Type B pancreatic cell (in vitro differentiated cells): ENCODE measurements around the gene NUCB1. TPM values are rescaled to one million over a fixed set of nuclear protein-coding genes. Genes with fewer than 3 reads are reported as not detected.
"Not testable (repeated sequence)": the region's sequence is repeated elsewhere in the genome, so short reads cannot be mapped to it uniquely, and the experiment has no call there.

Source experiments
- DNase-seq: peaks from one replicate; pipeline ENCODE4 v3.0.0; 2021; ENCODE audit warnings: mixed read lengths; ENCODE audit not compliant: unreplicated experiment; ENCODE audit errors: extremely low spot score
- H3K27ac Mint-ChIP-seq: 2 replicates; pipeline ENCODE4 v1.8.0; 2021; ENCODE audit warnings: mild to moderate bottlenecking, mixed read lengths
- H3K27me3 Mint-ChIP-seq: 2 replicates; pipeline ENCODE4 v1.8.0; 2021; ENCODE audit warnings: mixed read lengths
- H3K36me3 Mint-ChIP-seq: 2 replicates; pipeline ENCODE4 v1.8.0; 2021; ENCODE audit warnings: mixed read lengths
- H3K4me1 Mint-ChIP-seq: one replicate; pipeline ENCODE4 v1.8.0; 2021; ENCODE audit warnings: mixed read lengths; ENCODE audit not compliant: unreplicated experiment
- H3K4me3 Mint-ChIP-seq: 2 replicates; pipeline ENCODE4 v1.8.0; 2021; ENCODE audit warnings: mild to moderate bottlenecking, mixed read lengths
- H3K9me3 Mint-ChIP-seq: 2 replicates; pipeline ENCODE4 v1.8.0; 2021; ENCODE audit warnings: mixed read lengths
- CTCF ChIP-seq: fragments of 200-600 bp; sonication (generic); conservative IDR thresholded peaks from 2 replicates; pipeline ENCODE4 v1.5.0; 2021; ENCODE audit warnings: antibody characterized with exemption, mild to moderate bottlenecking
- total RNA-seq: library from RNA; stranded (reverse); gene quantifications from 2 replicates; pipeline ENCODE4 v1.2.1, GENCODE V29; 2021; ENCODE audit warnings: low replicate concordance

The NUCB1 gene
- total RNA-seq, 1 donor from 2014 or later: 202 TPM

- no peaks in the 10 kb centered on the region for H3K36me3 Mint-ChIP-seq
- DNase-seq: no peak
- no peaks in the 10 kb centered on the region for H3K9me3 Mint-ChIP-seq
- no peak overlapping the region for H3K4me3 Mint-ChIP-seq
- H3K4me1 Mint-ChIP-seq: no peaks in the 10 kb centered on the region
- H3K27ac Mint-ChIP-seq: peak overlapping the region; percentile 87
- TF ChIP-seq CTCF: no peak
- no peaks in the 10 kb centered on the region for H3K27me3 Mint-ChIP-seq
Observed at GRCh38 chr19:48925240-48925843, 25.2 kb downstream of the NUCB1 start.

GRCh38 chr19:48925890-48926289, 25.8 kb downstream of the NUCB1 start:
- H3K4me3 Mint-ChIP-seq, H3K36me3 Mint-ChIP-seq, H3K27me3 Mint-ChIP-seq, DNase-seq, H3K4me1 Mint-ChIP-seq, H3K9me3 Mint-ChIP-seq: not testable (repeated sequence)
- H3K27ac Mint-ChIP-seq: peak overlapping the region; percentile 87

- Mint-ChIP-seq H3K4me3 (no peak overlapping the region), H3K36me3 (no peaks in the 10 kb centered on the region), H3K27me3 (no peaks in the 10 kb centered on the region), H3K9me3 (no peaks in the 10 kb centered on the region), H3K27ac (peak overlapping the region; percentile 87), H3K4me1 (no peaks in the 10 kb centered on the region)
- no peak for TF ChIP-seq CTCF
- DNase-seq: no peak
Observed at GRCh38 chr19:48926909-48927308, 26.8 kb downstream of the NUCB1 start.

GRCh38 chr19:48927692-48928091, 27.6 kb downstream of the NUCB1 start:
- H3K27me3 Mint-ChIP-seq, H3K36me3 Mint-ChIP-seq, H3K9me3 Mint-ChIP-seq, H3K4me3 Mint-ChIP-seq, H3K27ac Mint-ChIP-seq, DNase-seq, H3K4me1 Mint-ChIP-seq: not testable (repeated sequence)

GRCh38 chr19:48928164-48929025, 28.3 kb downstream of the NUCB1 start:
- Mint-ChIP-seq H3K4me3 (no peak overlapping the region), H3K27me3 (peaks cover 4% of the 10 kb centered on the region), H3K36me3 (no peaks in the 10 kb centered on the region), H3K27ac (no peak overlapping the region), H3K4me1 (no peaks in the 10 kb centered on the region), H3K9me3 (no peaks in the 10 kb centered on the region)
- no peak for TF ChIP-seq CTCF
- DNase-seq: no peak

- peaks cover 6% of the 10 kb centered on the region for H3K4me1 Mint-ChIP-seq
- no peaks in the 10 kb centered on the region for H3K9me3 Mint-ChIP-seq
- H3K27ac Mint-ChIP-seq: peak within 1 kb of the TSS; percentile 73
- H3K4me3 Mint-ChIP-seq: peak within 1 kb of the TSS; percentile 87
- peaks cover 7% of the 10 kb centered on the region for H3K27me3 Mint-ChIP-seq
- no peak for TF ChIP-seq CTCF
- peaks cover 3% of the 10 kb centered on the region for H3K36me3 Mint-ChIP-seq
- peak; percentile 84 for DNase-seq
Observed at GRCh38 chr19:48933382-48933932, 33.3 kb downstream of the NUCB1 start, which contains the start of gene DHDH. Gene DHDH, plus strand, starts transcription at chr19:48933699. Its CDS starts 23 bp downstream, at chr19:48933722.
